AG04449 (cell line): ENCODE results near the gene NDUFA3.

ENCODE experiments used
- CTCF ChIA-PET: fragments of 350-600 bp; formaldehyde crosslinking; extraction: SDS; loops from one replicate; lab custom pipeline; 2021; ENCODE audit warnings: antibody characterized with exemption; lab: Yijun Ruan, JAX
- POLR2A ChIA-PET: fragments of 400-600, 350-600 bp; formaldehyde crosslinking; extraction: SDS; loops from one replicate; lab custom pipeline; 2020; ENCODE audit warnings: antibody characterized with exemption, inconsistent platforms; lab: Yijun Ruan, JAX
- DNase-seq: peaks from one replicate; pipeline ENCODE4 v3.0.0-alpha.2; 2010; ENCODE audit warnings: low read depth, low spot score
- H3K4me3 ChIP-seq: 2 replicates; pipeline ENCODE4 v1.5.1; 2011; ENCODE audit warnings: low read depth, mild to moderate bottlenecking, control low read depth, low read length
- CTCF ChIP-seq: IDR thresholded peaks from one replicate; pipeline ENCODE4 v1.5.1; 2011; ENCODE audit warnings: mild to moderate bottlenecking, moderate library complexity, low read length, control low read depth, inconsistent platforms; ENCODE audit not compliant: insufficient read depth; ENCODE audit errors: missing control alignments

NDUFA3 gene

GRCh38 chr19:54133957-54134590 is 31.4 kb downstream of the NDUFA3 start:
- POLR2A ChIA-PET = no interaction called here
- CTCF ChIA-PET = no interaction called here
- no peak for TF ChIP-seq CTCF
- no peak for DNase-seq
- no peak overlapping the region for H3K4me3 ChIP-seq

- DNase-seq = no peak
- CTCF ChIA-PET = interaction anchor here (0.7 to 1.6 kb wide), 6 partner anchors 14 to 98 kb away, joined by 3 to 4 read pairs (median 3); partner anchors contain the start of gene LENG1
- POLR2A ChIA-PET = interaction anchor here (0.8 to 2.2 kb wide), 8 partner anchors 12 to 55 kb away, joined by 3 to 21 read pairs (median 7); partner anchors contain the start of genes LENG1, PRPF31, TFPT and TSEN34
- H3K4me3 ChIP-seq = peak overlapping the region; percentile 62
- no peak for TF ChIP-seq CTCF
Observed at GRCh38 chr19:54136086-54136863, 33.6 kb downstream of the NDUFA3 start.

GRCh38 chr19:54136864-54137698 is 34.4 kb downstream of the NDUFA3 start:
- CTCF ChIA-PET = interaction anchor here (0.7 to 1.6 kb wide), 6 partner anchors 13 to 97 kb away, joined by 3 to 4 read pairs (median 3); partner anchors contain the start of gene LENG1

GRCh38 chr19:54137699-54138488 is 35.2 kb downstream of the NDUFA3 start, which contains the start of gene CNOT3:
Gene CNOT3 (plus strand): TSS chr19:54137762. CDS start chr19:54142979, 5,217 bp downstream.
- peak; percentile 14 for TF ChIP-seq CTCF
- ChIA-PET CTCF (interaction anchor here (1.2 to 1.6 kb wide), 5 partner anchors 13 to 42 kb away, joined by 3 to 4 read pairs (median 3); partner anchors contain the start of gene LENG1), POLR2A (interaction anchor here (0.7 to 2.2 kb wide), 11 partner anchors 10 to 335 kb away, joined by 3 to 21 read pairs (median 5); partner anchors contain the start of genes CDC42EP5, LENG1, MBOAT7 and MYADM)
- DNase-seq = no peak
- H3K4me3 ChIP-seq = peak within 1 kb of the TSS; percentile 78

More at GRCh38 chr19:54136864-54137698, 34.4 kb downstream of the NDUFA3 start:
- POLR2A ChIA-PET = interaction anchor here (0.8 to 2.2 kb wide), 12 partner anchors 11 to 336 kb away, joined by 3 to 21 read pairs (median 5); partner anchors contain the start of genes CDC42EP5, LENG1, MBOAT7 and MYADM
- H3K4me3 ChIP-seq = peak overlapping the region; percentile 78
- peak; percentile 100 for DNase-seq
- no peak for TF ChIP-seq CTCF

GRCh38 chr19:54138489-54139256 is 36.0 kb downstream of the NDUFA3 start:
- ChIA-PET CTCF (interaction anchor here (1.3 kb wide), 1 partner anchor 12 kb away, joined by 3 read pairs; no protein-coding TSS in a partner anchor), POLR2A (interaction anchor here (0.6 to 0.7 kb wide), 2 partner anchors 89 to 231 kb away, joined by 3 read pairs; no protein-coding TSS in a partner anchor)
- TF ChIP-seq CTCF = no peak
- no peak for DNase-seq
- peak overlapping the region; percentile 78 for H3K4me3 ChIP-seq
